Measurements from ENCODE around the gene TNIP2.
"Not testable (repeated sequence)": the region's sequence is repeated elsewhere in the genome, so short reads cannot be mapped to it uniquely, and the experiment has no call there.

TNIP2 gene

GRCh38 chr4:2743518-2744445, 12.4 kb downstream of the TNIP2 start:
- DNase-seq = no peak

DNA sequence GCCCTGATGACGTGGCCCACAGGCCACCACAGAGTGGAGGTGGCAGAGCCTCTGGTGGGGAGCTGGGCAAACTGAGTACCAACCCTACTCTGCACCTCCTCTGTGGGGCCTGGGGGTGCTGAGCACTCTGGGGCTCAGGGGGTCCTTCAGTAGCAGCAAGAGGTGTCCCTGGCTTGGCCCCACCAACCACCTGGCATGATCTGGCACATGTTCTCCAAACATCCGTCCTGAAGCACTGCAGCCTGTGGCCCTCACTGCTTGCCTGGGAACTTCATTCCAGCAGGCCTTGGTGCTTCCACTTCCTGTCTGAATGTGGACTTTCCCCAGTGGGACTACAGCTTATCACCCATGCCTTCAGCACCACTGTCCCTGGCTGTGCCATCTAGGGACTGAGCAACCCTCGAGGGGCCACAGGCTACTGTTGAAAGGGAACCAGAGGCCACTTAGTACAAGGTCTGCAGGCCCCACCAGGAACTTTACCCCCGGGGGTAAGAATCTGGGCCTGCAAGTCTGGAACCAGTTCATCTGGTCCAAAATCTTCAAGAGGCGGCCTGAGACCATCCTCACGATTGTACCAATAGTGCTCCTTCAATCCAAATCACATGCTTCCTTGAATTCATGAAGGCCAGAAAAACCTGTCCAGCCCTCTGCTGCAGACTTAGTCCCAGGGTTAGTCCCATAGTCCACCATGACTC, 13.2 kb downstream of the TNIP2 start:
- no peak for DNase-seq

GRCh38 chr4:2742081-2742822, 13.9 kb downstream of the TNIP2 start:
- DNase-seq = no peak

GRCh38 chr4:2741626-2742025, 14.5 kb downstream of the TNIP2 start:
- no peak for DNase-seq

DNA sequence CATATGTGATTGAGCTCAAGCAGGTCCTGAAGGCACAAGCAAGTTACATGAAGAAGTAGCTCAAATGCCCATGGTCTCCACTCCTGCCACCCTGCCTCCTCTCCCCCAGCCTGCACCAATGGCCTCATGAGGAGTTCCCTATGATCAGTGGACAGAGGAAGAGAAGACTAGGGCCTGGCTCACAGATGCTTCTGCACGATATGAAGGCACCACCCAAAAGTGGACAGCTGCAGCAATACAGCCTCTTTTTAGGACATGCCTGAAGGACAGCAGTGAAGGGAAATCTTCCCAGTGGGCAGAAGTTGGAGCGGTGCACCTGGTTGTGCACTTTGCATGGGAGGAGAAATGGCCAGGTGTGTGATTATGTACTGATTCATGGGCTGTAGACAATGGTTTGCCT, 17.8 kb downstream of the TNIP2 start:
- DNase-seq = not testable (repeated sequence)

GRCh38 chr4:2735869-2736268, 20.3 kb downstream of the TNIP2 start:
- no peak for DNase-seq

DNA sequence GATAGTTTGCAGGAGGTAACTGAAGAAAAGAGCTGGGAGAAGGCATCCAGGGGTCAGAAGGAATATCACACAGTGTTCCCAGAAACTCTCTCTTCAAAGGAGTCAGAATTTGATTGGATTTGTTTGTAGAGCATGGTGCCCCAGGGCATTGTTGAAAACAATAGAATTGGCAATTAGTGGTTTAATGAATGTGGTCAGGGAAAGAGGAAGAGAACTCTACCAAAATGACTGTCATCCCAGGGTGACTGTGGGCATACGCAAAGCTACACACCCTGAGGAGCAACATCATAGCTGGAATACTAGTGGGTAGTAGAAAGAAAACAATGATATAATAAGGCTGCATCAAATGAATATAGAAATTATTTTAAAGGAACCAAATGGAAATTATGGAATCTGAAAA, 21.5 kb downstream of the TNIP2 start:
- DNase-seq = no peak

GRCh38 chr4:2733844-2734574, 22.1 kb downstream of the TNIP2 start:
- no peak for DNase-seq

GRCh38 chr4:2733001-2733843, 22.9 kb downstream of the TNIP2 start:
- no peak for DNase-seq

GRCh38 chr4:2732526-2732925, 23.6 kb downstream of the TNIP2 start:
- DNase-seq = no peak

GRCh38 chr4:2731907-2732317, 24.2 kb downstream of the TNIP2 start:
- no peak for DNase-seq

- no peak for DNase-seq
Observed at GRCh38 chr4:2729533-2729875, 26.6 kb downstream of the TNIP2 start.

- DNase-seq = no peak
Observed at GRCh38 chr4:2728806-2729532, 27.2 kb downstream of the TNIP2 start.

- DNase-seq = no peak
Observed at GRCh38 chr4:2728221-2728620, 27.9 kb downstream of the TNIP2 start.

GRCh38 chr4:2726881-2727280, 29.3 kb downstream of the TNIP2 start:
- not testable (repeated sequence) for DNase-seq

DNA sequence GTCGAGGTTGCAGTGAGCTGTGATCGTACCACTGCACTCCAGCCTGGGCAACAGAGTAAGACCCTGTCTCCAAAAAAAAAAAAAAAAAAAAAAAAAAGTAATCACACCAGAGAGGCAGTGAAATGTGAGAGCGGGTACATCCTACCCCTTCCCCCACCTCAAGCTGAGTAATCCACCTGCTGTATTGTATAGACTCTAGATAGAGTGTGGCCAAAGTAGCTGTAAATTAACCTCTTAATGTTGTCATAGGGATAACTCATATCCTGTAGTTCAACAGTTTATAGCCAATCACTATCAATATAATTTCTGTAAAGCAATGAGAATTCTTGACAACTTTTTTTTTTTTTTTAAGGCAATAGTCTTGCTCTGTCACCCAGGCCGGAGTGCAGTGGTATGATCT, 30.8 kb downstream of the TNIP2 start:
- no peak for DNase-seq

DNA sequence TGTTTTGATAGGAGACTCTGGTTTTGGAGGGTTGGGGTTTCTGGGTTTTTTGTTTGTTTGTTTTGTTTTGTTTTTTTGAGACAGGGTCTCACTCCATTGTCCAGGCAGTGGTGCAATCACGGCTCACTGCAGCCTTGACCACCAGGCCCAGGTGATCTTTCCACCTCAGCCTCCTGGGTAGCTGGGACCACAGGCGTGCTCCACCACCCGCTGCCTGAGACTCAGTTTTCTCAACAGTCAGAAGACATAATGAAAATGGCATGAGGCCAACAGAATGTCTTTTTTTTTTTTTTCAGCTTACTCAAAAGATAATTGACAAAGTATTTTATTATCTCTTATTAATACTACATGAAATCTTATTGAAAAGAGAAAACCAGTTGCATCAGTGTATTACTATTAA, 32.4 kb downstream of the TNIP2 start:
- DNase-seq = no peak

GRCh38 chr4:2722033-2722432, 34.1 kb downstream of the TNIP2 start:
- DNase-seq = no peak

DNA sequence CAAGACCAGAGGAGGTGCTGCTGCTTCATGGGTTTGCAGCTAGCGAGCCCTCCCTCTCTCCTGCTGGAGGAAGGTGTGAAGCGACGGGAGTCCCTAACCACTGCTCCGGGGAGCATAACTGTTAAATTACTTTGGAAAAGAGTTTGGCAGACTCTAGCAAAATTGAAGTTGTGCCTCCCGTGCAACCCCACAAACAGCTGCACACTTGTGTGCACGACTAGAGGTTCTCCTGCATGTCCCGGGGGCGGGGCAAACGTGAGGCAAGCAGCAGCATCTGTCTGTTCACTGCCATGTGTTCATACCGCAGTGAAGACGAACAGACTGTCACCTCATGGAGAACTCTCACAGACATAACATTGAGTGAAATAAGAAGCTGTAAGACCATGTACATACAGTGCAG, 34.5 kb downstream of the TNIP2 start:
- no peak for DNase-seq

GRCh38 chr4:2716236-2716635, 39.9 kb downstream of the TNIP2 start:
- DNase-seq = no peak

DNA sequence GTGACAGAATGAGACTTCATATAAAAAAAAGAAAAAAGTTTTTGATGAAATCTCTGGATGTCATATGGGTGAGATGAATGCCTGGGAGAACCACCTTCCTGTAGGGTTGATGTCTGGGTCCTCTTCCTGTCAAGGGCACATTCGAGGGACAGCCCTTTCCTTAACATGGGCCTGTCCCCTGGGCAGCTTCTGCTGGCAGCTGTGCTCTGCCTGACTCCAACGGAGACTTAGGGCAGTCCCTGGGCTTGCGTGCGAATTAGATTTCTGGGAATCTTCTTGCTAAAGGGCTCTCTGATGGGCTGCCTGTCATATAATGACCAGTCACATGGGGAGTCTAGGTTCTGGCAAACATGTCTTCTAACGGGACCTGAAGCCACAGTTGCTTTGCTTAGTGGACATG, 40.7 kb downstream of the TNIP2 start:
- DNase-seq = no peak

Measured in central memory CD4-positive, alpha-beta T cell (primary cell).